GM12891 (cell line): ENCODE measurements around the gene SLC39A7.

Experiments
- DNase-seq: peaks from one replicate; pipeline ENCODE4 v3.0.0; 2011; ENCODE audit warnings: low spot score; ENCODE audit not compliant: insufficient read length
- FAIRE-seq: peaks from 2 replicates; lab custom pipeline; 2011; peaks lifted over from hg19 to GRCh38; lab: Jason Lieb, UNC
- PAX5 ChIP-seq: IDR thresholded peaks from 2 replicates; pipeline ENCODE4 v1.6.1; 2011; ENCODE audit warnings: low read length, moderate library complexity, mild to moderate bottlenecking; ENCODE audit not compliant: insufficient read depth, severe bottlenecking
- POLR2A ChIP-seq: IDR thresholded peaks from 2 replicates; pipeline ENCODE4 v1.6.1; 2011; ENCODE audit warnings: low read depth, low read length, control low read depth
- POLR2AphosphoS5 ChIP-seq: IDR thresholded peaks from 2 replicates; pipeline ENCODE4 v1.6.1; 2011; ENCODE audit warnings: low read depth, low read length, control low read depth
- POU2F2 ChIP-seq: IDR thresholded peaks from 2 replicates; pipeline ENCODE4 v1.6.1; 2011; ENCODE audit warnings: low read depth, mild to moderate bottlenecking, control low read depth, low read length, moderate library complexity
- SPI1 ChIP-seq: IDR thresholded peaks from 2 replicates; pipeline ENCODE4 v1.6.1; 2011; ENCODE audit warnings: low read depth, low read length, control low read depth
- TAF1 ChIP-seq: IDR thresholded peaks from 2 replicates; pipeline ENCODE4 v1.6.1; 2011; ENCODE audit warnings: low read depth, low read length, control low read depth

SLC39A7 gene

GRCh38 chr6:33170176-33171015 is 30.3 kb upstream of the SLC39A7 start:
- 0 out of 2 replicates have a peak, but pooled peaks have one; percentile 23 for TF ChIP-seq SPI1
- no peak for TF ChIP-seq POLR2AphosphoS5
- TF ChIP-seq TAF1, result no peak
- FAIRE-seq, result no peak
- no peak for DNase-seq

GRCh38 chr6:33171016-33171879 is 29.4 kb upstream of the SLC39A7 start:
- DNase-seq (no peak), FAIRE-seq (no peak)
- TF ChIP-seq TAF1, result no peak

- TF ChIP-seq POLR2A (no peak), SPI1 (no peak), TAF1 (no peak), PAX5 (no peak), POU2F2 (no peak), POLR2AphosphoS5 (no peak)
- DNase-seq, result no peak
- no peak for FAIRE-seq
Observed at GRCh38 chr6:33171880-33172687, 28.6 kb upstream of the SLC39A7 start.

- TF ChIP-seq SPI1, result no peak
- TF ChIP-seq POU2F2, result no peak
- no peak for TF ChIP-seq POLR2AphosphoS5
- no peak for TF ChIP-seq POLR2A
- TF ChIP-seq PAX5, result no peak
- TF ChIP-seq TAF1, result no peak
- FAIRE-seq, result peak; percentile 75
- DNase-seq, result peak; percentile 65
Observed at GRCh38 chr6:33172688-33173534, 27.8 kb upstream of the SLC39A7 start.

GRCh38 chr6:33173535-33174180 is 27.0 kb upstream of the SLC39A7 start:
- TF ChIP-seq POLR2AphosphoS5, result no peak
- TF ChIP-seq TAF1, result no peak
- TF ChIP-seq SPI1, result no peak
- TF ChIP-seq POU2F2, result no peak
- TF ChIP-seq PAX5, result no peak
- TF ChIP-seq POLR2A, result no peak
- DNase-seq, result no peak
- FAIRE-seq, result no peak

- DNase-seq (no peak), FAIRE-seq (no peak)
- TF ChIP-seq PAX5 (no peak), SPI1 (no peak), POU2F2 (no peak), POLR2A (no peak), TAF1 (no peak), POLR2AphosphoS5 (no peak)
Observed at GRCh38 chr6:33174784-33175183, 25.9 kb upstream of the SLC39A7 start.

- FAIRE-seq, result no peak
- DNase-seq, result no peak
- no peak for TF ChIP-seq SPI1
- no peak for TF ChIP-seq PAX5
- no peak for TF ChIP-seq POU2F2
Observed at GRCh38 chr6:33175436-33176069, 25.1 kb upstream of the SLC39A7 start.

GRCh38 chr6:33176906-33177305 is 23.8 kb upstream of the SLC39A7 start:
- no peak for FAIRE-seq
- DNase-seq, result no peak
- no peak for TF ChIP-seq POLR2AphosphoS5
- TF ChIP-seq POU2F2, result no peak
- TF ChIP-seq PAX5, result no peak
- TF ChIP-seq TAF1, result no peak
- TF ChIP-seq SPI1, result no peak
- no peak for TF ChIP-seq POLR2A
